HEK293 (cell line): Measurements from ENCODE around the gene RNU11.
A peak's percentile ranks its signal among the peaks of the same experiment; 100 is the strongest.

Source experiments
- FEZF1 ChIP-seq: fragments of 450-650 bp; formaldehyde crosslinking; IDR thresholded peaks from 2 replicates; pipeline ENCODE4 v1.5.1; 2016; ENCODE audit warnings: missing biosample characterization, missing genetic modification characterization
- HOXA7 ChIP-seq: sonication (generic); formaldehyde crosslinking; IDR thresholded peaks from 2 replicates; pipeline ENCODE4 v1.8.1; 2022; ENCODE audit warnings: missing genetic modification reagents, borderline replicate concordance
- HOXD13 ChIP-seq: sonication (generic); formaldehyde crosslinking; IDR thresholded peaks from 2 replicates; pipeline ENCODE4 v1.8.0; 2022; ENCODE audit warnings: missing genetic modification reagents, borderline replicate concordance
- IKZF3 ChIP-seq: fragments of 450-650 bp; IDR thresholded peaks from 2 replicates; pipeline ENCODE4 v1.5.0; 2018; ENCODE audit warnings: missing biosample characterization, mild to moderate bottlenecking, missing genetic modification characterization, moderate library complexity
- KLF16 ChIP-seq: fragments of 450-650 bp; formaldehyde crosslinking; IDR thresholded peaks from 2 replicates; pipeline ENCODE4 v1.5.1; 2017; ENCODE audit warnings: missing biosample characterization, missing genetic modification characterization
- MEIS1 ChIP-seq: sonication (generic); formaldehyde crosslinking; IDR thresholded peaks from 2 replicates; pipeline ENCODE4 v1.8.1; 2022; ENCODE audit warnings: missing genetic modification reagents, mild to moderate bottlenecking, borderline replicate concordance
- PRDM1 ChIP-seq: fragments of 450-650 bp; formaldehyde crosslinking; IDR thresholded peaks from 2 replicates; pipeline ENCODE4; 2016; ENCODE audit warnings: missing biosample characterization, missing genetic modification characterization
- SCRT2 ChIP-seq: fragments of 450-650 bp; formaldehyde crosslinking; IDR thresholded peaks from 2 replicates; pipeline ENCODE4 v1.5.1; 2016; ENCODE audit warnings: missing biosample characterization, missing genetic modification characterization
- TRIM28 ChIP-seq: IDR thresholded peaks from 2 replicates; pipeline ENCODE4 v1.6.1; 2011; ENCODE audit warnings: low read length, control low read depth, borderline replicate concordance
- YY1 ChIP-seq: fragments of 450-650 bp; formaldehyde crosslinking; IDR thresholded peaks from 2 replicates; pipeline ENCODE4 v1.5.1; 2018; ENCODE audit warnings: missing biosample characterization, missing genetic modification characterization
- ZBTB6 ChIP-seq: fragments of 450-650 bp; formaldehyde crosslinking; IDR thresholded peaks from 2 replicates; pipeline ENCODE4 v1.5.1; 2017; ENCODE audit warnings: missing biosample characterization, missing genetic modification characterization
- ZEB2 ChIP-seq: fragments of 450-650 bp; formaldehyde crosslinking; IDR thresholded peaks from 2 replicates; pipeline ENCODE4 v1.5.1; 2016; ENCODE audit warnings: missing biosample characterization, missing genetic modification characterization
- ZFP69B ChIP-seq: fragments of 450-650 bp; formaldehyde crosslinking; IDR thresholded peaks from 2 replicates; pipeline ENCODE4 v1.5.1; 2016; ENCODE audit warnings: missing biosample characterization, missing genetic modification characterization
- ZNF174 ChIP-seq: fragments of 450-650 bp; formaldehyde crosslinking; IDR thresholded peaks from 2 replicates; pipeline ENCODE4 v1.5.0; 2017; ENCODE audit warnings: missing biosample characterization, mild to moderate bottlenecking, missing genetic modification characterization
- ZNF324 ChIP-seq: fragments of 450-650 bp; formaldehyde crosslinking; IDR thresholded peaks from 2 replicates; pipeline ENCODE4 v1.5.1; 2016; ENCODE audit warnings: missing biosample characterization, missing genetic modification characterization
- ZNF391 ChIP-seq: fragments of 450-650 bp; formaldehyde crosslinking; IDR thresholded peaks from 2 replicates; pipeline ENCODE4 v1.5.1; 2016; ENCODE audit warnings: low read depth, missing biosample characterization, missing genetic modification characterization, borderline replicate concordance
- ZNF433 ChIP-seq: fragments of 450-650 bp; formaldehyde crosslinking; IDR thresholded peaks from 2 replicates; pipeline ENCODE4 v1.5.1; 2016; ENCODE audit warnings: missing biosample characterization, missing genetic modification characterization, low read depth
- ZNF521 ChIP-seq: fragments of 450-650 bp; formaldehyde crosslinking; IDR thresholded peaks from 2 replicates; pipeline ENCODE4 v1.5.1; 2017; ENCODE audit warnings: missing biosample characterization, mild to moderate bottlenecking, missing genetic modification characterization
- ZNF548 ChIP-seq: fragments of 450-650 bp; formaldehyde crosslinking; IDR thresholded peaks from 2 replicates; pipeline ENCODE4 v1.5.1; 2016; ENCODE audit warnings: missing biosample characterization, missing genetic modification characterization
- ZNF558 ChIP-seq: fragments of 450-650 bp; formaldehyde crosslinking; IDR thresholded peaks from 2 replicates; pipeline ENCODE4 v1.5.1; 2016; ENCODE audit warnings: missing biosample characterization, missing genetic modification characterization
- ZNF560 ChIP-seq: fragments of 450-650 bp; formaldehyde crosslinking; IDR thresholded peaks from 2 replicates; pipeline ENCODE4 v1.5.1; 2017; ENCODE audit warnings: missing biosample characterization, missing genetic modification characterization, borderline replicate concordance
- ZNF610 ChIP-seq: fragments of 450-650 bp; formaldehyde crosslinking; IDR thresholded peaks from 2 replicates; pipeline ENCODE4 v1.5.1; 2016; ENCODE audit warnings: missing biosample characterization, missing genetic modification characterization, borderline replicate concordance
- ZNF626 ChIP-seq: fragments of 450-650 bp; sonication (Bioruptor Pico); formaldehyde crosslinking; IDR thresholded peaks from 2 replicates; pipeline ENCODE4 v1.5.1; 2018; ENCODE audit warnings: missing biosample characterization, missing genetic modification characterization, inconsistent platforms
- ZNF645 ChIP-seq: fragments of 450-650 bp; formaldehyde crosslinking; IDR thresholded peaks from 2 replicates; pipeline ENCODE4; 2016; ENCODE audit warnings: missing biosample characterization, missing genetic modification characterization
- ZNF658 ChIP-seq: fragments of 450-650 bp; formaldehyde crosslinking; IDR thresholded peaks from 2 replicates; pipeline ENCODE4; 2016; ENCODE audit warnings: missing biosample characterization, missing genetic modification characterization
- ZNF664 ChIP-seq: fragments of 450-650 bp; formaldehyde crosslinking; IDR thresholded peaks from 2 replicates; pipeline ENCODE4 v1.5.1; 2016; ENCODE audit warnings: missing biosample characterization, missing genetic modification characterization
- ZNF677 ChIP-seq: fragments of 450-650 bp; IDR thresholded peaks from 2 replicates; pipeline ENCODE4 v1.5.0; 2018; ENCODE audit warnings: missing biosample characterization, mild to moderate bottlenecking, missing genetic modification characterization, moderate library complexity
- ZNF692 ChIP-seq: fragments of 450-650 bp; formaldehyde crosslinking; IDR thresholded peaks from 2 replicates; pipeline ENCODE4 v1.5.1; 2016; ENCODE audit warnings: missing biosample characterization, missing genetic modification characterization
- ZXDB ChIP-seq: fragments of 450-650 bp; formaldehyde crosslinking; IDR thresholded peaks from 2 replicates; pipeline ENCODE4 v1.5.1; 2016; ENCODE audit warnings: missing biosample characterization, missing genetic modification characterization
- TF ChIP-seq, protein P1 (sequence below): fragments of 450-650 bp; formaldehyde crosslinking; IDR thresholded peaks from 2 replicates; pipeline ENCODE4 v1.5.1; 2016; ENCODE audit warnings: missing biosample characterization, missing genetic modification characterization
- TF ChIP-seq, protein P2 (sequence below): fragments of 450-650 bp; formaldehyde crosslinking; IDR thresholded peaks from 2 replicates; pipeline ENCODE4 v1.5.1; 2016; ENCODE audit warnings: missing biosample characterization, missing genetic modification characterization, borderline replicate concordance
- TF ChIP-seq, protein P3 (sequence below): fragments of 450-650 bp; formaldehyde crosslinking; IDR thresholded peaks from 2 replicates; pipeline ENCODE4 v1.5.1; 2016; ENCODE audit warnings: missing biosample characterization, missing genetic modification characterization

RNU11 gene

DNA sequence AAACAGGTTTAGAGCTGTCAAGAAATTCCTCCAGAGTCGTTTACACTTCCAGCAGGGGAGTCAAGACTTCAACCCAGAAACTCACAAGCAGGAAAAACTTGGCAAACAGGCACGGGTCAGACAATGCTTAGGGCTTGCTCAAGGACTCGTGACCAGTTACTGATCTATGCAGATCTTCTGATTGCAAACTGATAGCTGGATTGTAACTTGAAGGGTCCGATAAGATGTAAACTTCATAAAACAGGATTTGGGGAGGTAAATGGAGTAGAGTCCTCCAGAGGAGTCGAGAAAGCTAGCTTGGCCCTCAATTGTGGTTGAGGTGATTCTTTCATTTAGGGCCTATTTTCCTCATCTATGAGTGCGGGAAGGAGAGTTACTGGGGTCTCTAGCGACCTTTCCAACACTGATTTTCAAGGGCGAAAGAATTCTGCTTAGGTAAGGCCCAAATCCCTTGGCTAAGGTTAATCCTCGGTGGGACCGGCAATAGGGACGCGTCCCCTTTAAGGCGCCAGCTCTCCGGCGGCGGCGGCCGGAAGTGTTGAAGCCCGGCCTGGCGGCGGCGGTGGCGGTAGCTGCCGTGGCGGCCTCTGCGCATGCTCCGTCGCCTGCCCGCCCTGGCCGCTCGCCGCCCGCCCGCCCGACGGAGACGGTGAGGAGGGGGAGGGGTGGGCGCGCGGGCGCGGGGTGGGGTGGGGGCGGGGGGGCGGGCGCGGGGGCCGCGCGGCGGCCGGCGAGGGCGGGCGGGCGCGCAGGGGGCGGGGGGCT is 20.0 kb downstream of the RNU11 start, which contains the start of gene GMEB1 (continued):
- TF ChIP-seq ZNF664 (tag by site-specific recombination) (no peak), ZNF560 (tag by site-specific recombination) (no peak), ZNF324 (peak; percentile 62; the same call in 1 of the 2 replicates), ZNF521 (no peak), ZNF610 (tag by site-specific recombination) (no peak), TRIM28 (no peak), ZXDB (no peak), ZFP69B (tag by site-specific recombination) (peak; percentile 100), KLF16 (tag by site-specific recombination) (no peak), SCRT2 (tag by site-specific recombination) (no peak), YY1 (tag by site-specific recombination) (0 out of 2 replicates have a peak, but pooled peaks have one; percentile 17), IKZF3 (no peak), ZNF174 (no peak), ZNF558 (tag by site-specific recombination) (no peak), ZNF645 (tag by site-specific recombination) (no peak), HOXA7 (CRISPR knock-in tag) (no peak), ZNF658 (tag by site-specific recombination) (no peak), ZEB2 (peak; percentile 72), ZBTB6 (no peak), ZNF626 (tag by site-specific recombination) (no peak), ZNF433 (tag by site-specific recombination) (no peak), ZNF677 (no peak), FEZF1 (tag by site-specific recombination) (no peak), HOXD13 (CRISPR knock-in tag) (no peak), PRDM1 (no peak), MEIS1 (CRISPR knock-in tag) (no peak), ZNF548 (tag by site-specific recombination) (no peak), ZNF391 (tag by site-specific recombination) (no peak; the same call in 1 of the 2 replicates), ZNF692 (peak; percentile 100)
- TF ChIP-seq, protein P1, sequence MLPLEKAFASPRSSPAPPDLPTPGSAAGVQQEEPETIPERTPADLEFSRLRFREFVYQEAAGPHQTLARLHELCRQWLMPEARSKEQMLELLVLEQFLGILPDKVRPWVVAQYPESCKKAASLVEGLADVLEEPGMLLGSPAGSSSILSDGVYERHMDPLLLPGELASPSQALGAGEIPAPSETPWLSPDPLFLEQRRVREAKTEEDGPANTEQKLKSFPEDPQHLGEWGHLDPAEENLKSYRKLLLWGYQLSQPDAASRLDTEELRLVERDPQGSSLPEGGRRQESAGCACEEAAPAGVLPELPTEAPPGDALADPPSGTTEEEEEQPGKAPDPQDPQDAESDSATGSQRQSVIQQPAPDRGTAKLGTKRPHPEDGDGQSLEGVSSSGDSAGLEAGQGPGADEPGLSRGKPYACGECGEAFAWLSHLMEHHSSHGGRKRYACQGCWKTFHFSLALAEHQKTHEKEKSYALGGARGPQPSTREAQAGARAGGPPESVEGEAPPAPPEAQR, result no peak
- TF ChIP-seq, protein P2, sequence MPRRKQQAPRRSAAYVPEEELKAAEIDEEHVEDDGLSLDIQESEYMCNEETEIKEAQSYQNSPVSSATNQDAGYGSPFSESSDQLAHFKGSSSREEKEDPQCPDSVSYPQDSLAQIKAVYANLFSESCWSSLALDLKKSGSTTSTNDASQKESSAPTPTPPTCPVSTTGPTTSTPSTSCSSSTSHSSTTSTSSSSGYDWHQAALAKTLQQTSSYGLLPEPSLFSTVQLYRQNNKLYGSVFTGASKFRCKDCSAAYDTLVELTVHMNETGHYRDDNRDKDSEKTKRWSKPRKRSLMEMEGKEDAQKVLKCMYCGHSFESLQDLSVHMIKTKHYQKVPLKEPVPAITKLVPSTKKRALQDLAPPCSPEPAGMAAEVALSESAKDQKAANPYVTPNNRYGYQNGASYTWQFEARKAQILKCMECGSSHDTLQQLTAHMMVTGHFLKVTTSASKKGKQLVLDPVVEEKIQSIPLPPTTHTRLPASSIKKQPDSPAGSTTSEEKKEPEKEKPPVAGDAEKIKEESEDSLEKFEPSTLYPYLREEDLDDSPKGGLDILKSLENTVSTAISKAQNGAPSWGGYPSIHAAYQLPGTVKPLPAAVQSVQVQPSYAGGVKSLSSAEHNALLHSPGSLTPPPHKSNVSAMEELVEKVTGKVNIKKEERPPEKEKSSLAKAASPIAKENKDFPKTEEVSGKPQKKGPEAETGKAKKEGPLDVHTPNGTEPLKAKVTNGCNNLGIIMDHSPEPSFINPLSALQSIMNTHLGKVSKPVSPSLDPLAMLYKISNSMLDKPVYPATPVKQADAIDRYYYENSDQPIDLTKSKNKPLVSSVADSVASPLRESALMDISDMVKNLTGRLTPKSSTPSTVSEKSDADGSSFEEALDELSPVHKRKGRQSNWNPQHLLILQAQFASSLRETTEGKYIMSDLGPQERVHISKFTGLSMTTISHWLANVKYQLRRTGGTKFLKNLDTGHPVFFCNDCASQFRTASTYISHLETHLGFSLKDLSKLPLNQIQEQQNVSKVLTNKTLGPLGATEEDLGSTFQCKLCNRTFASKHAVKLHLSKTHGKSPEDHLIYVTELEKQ (tag by site-specific recombination), result no peak
- TF ChIP-seq, protein P3, sequence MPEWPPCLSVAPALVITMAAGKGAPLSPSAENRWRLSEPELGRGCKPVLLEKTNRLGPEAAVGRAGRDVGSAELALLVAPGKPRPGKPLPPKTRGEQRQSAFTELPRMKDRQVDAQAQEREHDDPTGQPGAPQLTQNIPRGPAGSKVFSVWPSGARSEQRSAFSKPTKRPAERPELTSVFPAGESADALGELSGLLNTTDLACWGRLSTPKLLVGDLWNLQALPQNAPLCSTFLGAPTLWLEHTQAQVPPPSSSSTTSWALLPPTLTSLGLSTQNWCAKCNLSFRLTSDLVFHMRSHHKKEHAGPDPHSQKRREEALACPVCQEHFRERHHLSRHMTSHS (tag by site-specific recombination), result no peak
